AG08395 (cell line): Measurements from ENCODE around the gene NRM.
A peak's percentile ranks its signal among the peaks of the same experiment; 100 is the strongest.
"Not testable (repeated sequence)": the region's sequence is repeated elsewhere in the genome, so short reads cannot be mapped to it uniquely, and the experiment has no call there.

Experiments
- DNase-seq: peaks from one replicate; pipeline ENCODE4 v3.0.0; 2012; ENCODE audit warnings: mixed read lengths, low spot score

Gene NRM

DNA sequence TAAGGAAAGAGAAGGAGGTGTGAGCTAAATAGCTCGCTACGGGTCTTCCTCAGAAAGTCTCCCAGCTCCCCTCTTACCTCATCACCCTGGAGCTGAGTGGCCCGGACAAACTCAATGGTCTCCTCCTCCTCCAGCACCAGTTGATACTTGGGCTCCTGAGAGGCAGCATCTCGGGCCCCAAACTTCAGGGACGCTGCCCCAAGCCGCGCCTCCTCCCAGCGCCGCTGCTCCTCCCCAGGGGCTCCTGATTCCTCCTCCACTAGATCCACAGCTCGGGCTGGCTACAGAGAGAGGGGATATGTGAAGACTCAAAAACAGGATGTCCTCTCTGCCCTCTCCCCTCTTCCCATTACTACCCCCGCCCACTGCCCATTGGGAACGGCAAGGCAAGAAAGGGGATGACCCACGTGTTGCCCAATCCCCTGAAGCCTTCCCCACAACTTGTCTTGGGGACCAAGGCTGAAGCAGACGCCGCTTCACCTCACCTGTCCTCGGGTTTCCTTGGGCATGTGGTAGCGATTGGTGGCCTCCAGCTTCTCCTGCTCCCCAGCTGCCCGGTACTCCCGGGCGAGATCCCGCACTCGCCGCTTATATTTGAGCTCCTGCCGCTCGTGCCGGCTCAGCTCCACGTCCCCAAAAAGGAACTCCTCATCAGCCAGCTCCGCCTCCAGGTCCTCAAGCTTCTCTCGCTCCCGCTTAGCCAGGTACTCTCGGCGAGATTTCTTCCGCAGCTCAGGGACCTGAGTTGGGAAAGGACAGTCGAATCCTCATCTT lies 25.6 kb downstream of the NRM start:
- no peak for DNase-seq

DNA sequence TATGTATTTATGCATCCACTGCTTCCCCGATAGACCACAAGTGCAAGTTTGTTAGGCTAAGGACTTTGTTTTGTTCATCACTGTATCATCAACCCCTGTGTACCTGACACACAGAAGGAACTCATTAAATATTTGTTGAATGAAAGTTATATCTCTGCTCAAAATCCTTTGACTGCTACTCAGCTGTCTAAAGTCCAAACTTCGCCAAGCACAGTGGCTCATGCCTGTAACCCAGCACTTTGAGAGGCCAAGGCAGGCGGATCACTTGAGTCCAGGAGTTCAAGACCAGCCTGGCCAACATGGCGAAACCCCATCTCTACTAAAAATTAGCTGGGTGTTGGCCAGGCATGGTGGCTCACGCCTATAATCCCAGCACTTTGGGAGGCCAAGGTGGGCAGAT lies 32.9 kb downstream of the NRM start:
- not testable (repeated sequence) for DNase-seq

DNA sequence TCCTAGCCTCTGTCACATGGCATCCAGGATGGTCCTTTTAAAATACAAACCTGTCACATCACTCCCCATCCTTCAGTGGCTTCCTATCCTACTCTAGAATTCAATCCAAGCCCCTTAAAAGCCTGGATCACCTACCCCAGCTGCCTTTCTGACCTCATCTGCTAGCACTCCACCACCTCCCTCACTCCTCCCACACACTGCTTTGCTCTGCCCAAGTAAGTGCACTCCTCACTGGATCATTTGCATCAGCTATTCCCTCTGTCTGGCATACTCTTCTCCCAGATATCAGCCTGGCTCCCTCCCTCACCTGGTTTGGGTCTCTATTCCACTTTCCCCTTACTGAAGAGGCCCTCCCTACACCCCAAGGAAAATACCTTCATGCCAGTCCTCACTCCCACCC lies 33.3 kb downstream of the NRM start:
- DNase-seq = no peak

DNA sequence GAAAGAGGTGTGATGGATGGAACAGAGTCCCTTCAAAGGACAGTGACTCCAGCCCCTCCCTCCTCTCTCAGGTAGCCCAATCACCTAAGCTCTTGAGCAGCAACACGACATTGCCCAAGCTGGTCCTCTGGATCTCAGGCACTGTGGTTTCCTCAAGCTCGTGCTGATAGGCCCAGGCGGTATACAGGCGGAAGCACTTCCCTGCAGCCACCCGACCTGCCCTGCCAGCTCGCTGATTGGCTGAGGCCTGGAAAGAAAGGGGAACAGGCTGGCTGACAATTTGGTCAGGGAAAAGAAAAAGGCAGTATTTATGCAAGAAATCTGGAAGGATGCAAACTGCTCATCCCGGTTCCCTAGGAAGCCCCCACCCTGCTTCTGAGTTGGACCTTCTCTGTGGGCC lies 34.3 kb downstream of the NRM start:
- DNase-seq = no peak

DNA sequence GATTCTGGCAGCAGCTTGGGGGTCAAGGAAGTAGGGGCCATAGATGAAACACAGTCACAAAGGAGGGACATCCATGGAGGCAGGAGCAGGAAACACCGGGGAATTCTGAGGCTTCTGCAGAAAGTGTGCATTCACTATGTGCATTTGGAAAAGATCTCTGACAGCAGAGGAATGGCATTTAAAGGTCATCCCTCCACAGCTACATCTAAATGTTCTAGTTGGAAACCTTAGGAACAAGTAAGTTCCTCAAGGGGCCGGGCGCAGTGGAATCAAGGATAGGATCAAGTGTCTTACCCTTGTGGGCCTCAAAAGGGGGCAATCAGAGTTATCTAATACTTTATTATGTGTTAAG lies 35.1 kb downstream of the NRM start:
- DNase-seq = no peak

DNA sequence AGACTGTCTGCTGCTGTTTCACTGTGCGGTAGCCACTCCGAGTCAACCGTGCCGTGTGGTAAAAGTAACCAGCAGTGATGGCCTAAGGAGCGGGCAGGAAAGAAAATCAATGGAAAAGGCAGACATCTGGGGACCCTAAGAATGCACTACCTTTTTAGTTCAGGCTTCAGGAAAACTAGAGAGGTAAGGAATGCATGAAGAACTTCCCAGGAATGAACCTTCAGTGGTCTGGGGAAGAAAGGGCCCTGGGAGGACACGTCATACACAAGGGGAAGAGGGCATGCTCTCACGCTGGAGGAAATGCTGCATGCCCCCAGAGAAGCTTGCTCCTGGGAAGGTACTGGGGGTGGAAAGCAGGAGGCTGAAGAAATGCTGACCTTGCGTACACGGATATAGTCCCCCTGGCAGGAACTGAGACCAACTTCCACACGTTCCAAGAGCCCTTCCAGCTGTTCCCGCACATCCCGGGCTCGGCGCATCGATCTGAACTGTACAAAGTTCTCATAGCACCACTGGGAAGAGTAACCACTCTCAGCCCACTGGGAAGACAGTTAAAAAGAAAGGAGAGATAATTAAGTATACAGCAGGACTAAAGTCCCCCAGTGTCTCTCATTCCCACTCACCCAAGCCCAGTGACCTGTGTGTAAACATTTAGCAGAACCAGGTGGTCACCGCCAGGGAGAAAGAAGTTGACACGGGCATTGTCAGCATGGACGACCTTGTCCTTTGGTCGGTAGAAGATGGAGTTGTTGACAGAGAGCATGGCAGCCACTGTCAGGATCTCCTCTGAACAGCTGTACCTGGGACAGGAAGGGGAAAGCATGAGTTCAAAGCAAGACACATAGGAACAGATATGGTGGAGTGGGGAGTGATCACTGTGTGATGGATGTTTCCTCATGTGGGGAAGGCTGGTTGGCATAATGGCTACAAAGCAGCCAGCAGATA lies 35.7 kb downstream of the NRM start:
- DNase-seq = no peak

DNA sequence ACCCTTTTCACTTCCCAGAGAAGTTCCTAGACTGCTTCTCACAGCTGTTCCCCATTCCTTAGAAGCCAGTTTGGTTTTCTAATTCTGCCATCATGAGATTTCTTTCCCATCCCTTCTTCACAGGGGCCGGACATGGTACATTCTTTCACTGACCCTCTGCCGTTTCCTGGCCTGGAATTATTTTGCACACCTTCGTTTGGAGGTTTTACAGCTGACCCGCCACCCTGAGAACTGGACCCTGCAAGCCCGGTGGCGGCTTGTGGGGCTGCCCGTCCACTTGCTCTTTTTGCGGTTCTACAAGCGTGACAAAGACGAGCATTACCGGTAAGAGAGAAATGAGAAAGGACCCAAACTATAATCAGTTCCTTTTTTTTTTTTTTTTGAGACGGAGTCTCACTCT lies 39.6 kb downstream of the NRM start:
- no peak for DNase-seq

DNA sequence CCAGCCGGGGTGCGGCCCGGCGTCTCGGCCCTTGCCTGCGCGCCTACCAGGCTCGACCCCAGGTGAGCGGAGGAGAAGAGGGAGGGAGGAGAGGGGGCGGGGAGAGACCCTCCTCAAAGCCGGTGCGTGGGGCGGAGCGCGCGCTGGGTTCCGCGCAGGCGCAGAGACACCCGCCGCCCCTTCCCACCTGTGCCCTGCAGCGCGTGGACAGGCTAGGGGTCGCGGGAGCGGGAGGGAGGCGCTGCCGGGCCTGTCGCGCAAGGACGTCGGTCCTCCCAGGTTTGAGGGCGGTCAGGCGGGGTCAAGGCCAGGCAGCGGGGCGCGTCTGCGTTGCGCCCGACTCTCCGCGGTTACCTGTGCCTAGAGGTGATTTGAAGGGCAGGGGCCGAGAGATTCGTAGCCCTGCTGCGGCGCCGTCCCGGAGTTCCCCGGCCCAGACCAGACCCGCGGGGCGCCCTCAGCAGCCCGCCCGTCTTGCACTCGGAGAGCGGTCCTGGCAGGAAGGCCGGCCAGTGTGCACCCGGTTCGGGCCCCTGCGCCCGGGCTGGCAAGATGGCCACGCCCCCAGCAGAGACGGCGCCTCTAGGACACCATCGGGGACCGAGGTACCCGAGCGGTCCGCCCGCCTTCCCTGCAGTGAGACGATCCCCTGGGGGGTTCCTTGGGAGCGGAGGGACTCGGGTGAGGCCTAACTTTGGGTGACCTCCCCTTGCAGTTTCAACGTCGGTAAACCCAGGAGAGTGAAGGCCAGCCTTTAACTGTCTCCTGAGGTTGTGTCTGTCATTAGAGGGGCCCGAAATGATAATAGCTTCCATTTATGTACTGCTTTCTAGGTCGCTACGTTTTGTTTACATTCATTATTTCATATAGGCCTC lies 43.3 kb downstream of the NRM start:
- DNase-seq = peak; percentile 81

DNA sequence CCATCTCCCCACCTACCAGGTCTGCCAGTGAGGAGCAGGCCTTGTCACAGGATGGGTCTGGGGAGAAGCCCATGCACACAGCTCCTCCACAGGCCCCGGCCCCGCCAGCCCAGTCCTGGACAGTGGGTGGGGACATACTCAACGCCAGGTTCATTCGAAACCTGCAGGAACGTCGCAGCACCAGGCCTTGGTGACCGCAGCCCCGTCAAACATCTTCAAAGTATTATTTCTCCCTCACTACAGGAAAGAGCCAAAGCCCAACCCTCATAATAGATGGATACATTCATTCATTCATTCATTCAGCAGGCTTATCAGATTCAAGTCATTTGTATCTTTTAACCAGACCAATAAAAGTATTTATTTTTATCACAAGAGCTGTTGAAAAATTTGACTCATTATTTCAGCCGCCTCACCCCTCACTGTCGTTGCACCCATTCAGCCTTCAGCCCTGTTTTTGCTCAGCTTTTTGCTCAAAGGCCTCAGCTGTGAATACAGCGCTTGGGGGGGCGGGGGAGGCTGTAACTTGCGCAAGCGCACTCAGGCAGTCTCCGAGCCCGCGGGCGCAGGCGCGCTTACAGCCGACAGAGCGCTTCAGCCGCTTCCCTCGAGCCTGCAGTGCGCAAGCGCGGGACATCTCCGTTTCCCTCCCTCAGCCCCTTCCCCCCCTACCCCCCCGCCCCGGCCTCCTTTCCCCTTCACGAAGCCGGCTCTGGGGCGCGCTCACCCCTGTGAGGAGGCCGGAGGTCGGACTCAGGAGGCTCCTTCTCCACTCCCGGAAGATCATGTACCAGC lies 44.1 kb downstream of the NRM start, which contains the start of gene C6orf136:
TSS of gene C6orf136 (plus strand) at position 684 of the 792 bp plus-strand sequence. CDS start at position 783, 99 bp downstream.
- peak; percentile 99 for DNase-seq

DNA sequence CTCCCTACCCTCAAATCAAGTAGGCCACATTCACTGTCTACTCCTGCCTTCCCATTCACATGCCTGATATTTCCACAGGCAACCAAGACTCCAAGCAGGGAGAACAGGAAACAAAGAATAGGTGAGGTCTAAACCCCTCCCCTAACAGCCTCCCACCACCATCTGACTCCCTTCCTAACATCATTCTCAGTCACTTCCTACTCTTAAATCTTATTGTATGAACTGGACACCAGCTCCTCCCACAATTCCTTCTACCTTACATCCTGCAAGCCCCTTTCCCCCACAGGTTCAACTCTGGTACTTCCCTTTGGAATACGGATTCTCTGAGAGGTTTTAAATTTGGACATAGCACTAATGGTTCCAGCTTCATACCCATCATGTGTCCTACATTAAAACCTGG lies 44.8 kb downstream of the NRM start:
- DNase-seq = no peak

DNA sequence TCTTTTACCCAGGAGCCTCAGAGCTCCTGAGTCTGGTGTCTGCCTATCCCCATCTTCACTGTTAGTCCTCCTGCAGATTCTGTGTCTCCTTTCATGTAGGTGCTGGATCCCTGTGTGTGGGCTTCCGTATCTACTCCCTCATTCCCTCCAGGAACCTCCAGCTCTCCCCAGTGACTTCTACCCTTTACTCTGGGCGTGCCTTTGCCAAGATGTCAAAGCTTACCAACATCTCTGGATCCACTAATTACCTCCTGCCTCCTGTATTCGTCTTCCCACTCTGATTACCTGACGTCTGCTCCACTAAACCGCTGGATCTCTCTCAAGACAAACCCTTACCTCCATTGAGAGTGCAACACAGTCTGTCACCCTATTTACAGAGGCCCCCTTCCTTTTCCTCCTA lies 46.0 kb downstream of the NRM start:
- DNase-seq = no peak

DNA sequence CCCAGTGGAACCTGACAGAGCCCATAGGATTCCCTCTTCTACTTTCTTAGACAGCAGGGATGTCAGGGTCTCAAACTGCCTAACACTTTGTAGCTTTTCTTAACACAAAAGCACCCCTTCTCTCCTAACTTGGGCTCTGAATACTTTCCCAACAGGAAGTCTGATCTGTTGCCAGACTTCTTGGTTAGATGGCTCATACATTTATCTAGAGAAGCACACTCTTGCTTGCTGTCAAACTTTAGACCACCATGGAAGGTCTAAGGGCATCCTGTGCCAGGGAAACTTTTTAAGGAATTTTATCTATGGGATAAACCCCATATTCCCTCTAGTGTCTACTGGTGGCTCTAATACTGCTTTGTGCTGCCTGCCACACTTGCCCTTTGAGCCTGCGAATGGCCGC lies 47.1 kb downstream of the NRM start:
- DNase-seq = no peak

DNA sequence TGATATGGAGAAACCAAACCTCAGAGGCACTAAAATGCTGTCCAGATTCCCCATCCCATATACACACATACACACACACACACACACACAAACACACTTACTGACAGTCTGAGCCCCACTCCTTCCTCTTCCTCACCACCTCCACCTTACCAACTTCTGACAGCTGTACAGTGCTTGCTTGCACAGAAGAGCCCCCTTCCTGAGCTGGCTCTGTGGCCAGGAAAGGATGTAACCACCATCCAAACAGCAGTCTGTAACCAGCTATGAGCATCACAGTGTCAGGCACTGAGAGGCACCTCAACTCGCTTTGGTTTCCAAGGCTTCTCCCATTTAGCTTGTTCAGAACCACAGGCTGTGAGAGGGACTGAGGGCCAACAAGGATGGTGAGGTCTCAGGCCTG lies 49.7 kb downstream of the NRM start:
- no peak for DNase-seq

DNA sequence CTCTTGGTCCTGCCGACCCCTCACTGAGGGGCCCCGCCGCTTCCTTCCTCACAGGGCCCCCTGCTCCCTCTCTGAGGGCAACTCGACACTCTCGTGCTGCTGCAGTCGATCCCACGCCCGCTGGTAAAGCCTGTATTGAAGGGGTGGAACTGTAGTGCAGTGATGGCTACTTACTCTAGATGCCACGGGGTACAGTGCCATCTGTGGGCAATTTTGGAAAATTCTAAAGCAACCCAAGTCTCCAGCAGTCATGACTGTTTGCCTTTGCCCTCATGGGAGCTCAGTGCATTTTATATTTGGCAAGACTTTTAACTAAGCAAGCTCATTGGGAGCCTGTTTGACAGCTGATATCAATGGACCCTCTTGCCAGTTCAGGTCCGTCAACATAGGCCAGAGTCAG lies 50.3 kb downstream of the NRM start:
- no peak for DNase-seq
